Endothelial cell of umbilical vein (primary cell): ENCODE results near the gene PYGO2. TPM values are rescaled to one million over a fixed set of nuclear protein-coding genes. Genes with fewer than 3 reads are reported as not detected.

ENCODE experiments used
- BruUV-seq: library from RNA; stranded (reverse); fragments of 400-500 nt; replicated peaks from 2 replicates; lab custom pipeline; 2021; lab: Mats Ljungman, UMichigan
- CTCF ChIA-PET: fragments of 300-600, 350-600 bp; sonication (Branson Sonifier 250); formaldehyde crosslinking; loops from one replicate; lab custom pipeline; 2021; ENCODE audit warnings: antibody characterized with exemption, inconsistent platforms; lab: Charles Lee
- POLR2A ChIA-PET: fragments of 300-600, 350-600 bp; sonication (Branson Sonifier 250); formaldehyde crosslinking; loops from one replicate; lab custom pipeline; 2021; ENCODE audit warnings: antibody characterized with exemption, inconsistent platforms; lab: Charles Lee
- DNase-seq: peaks from one replicate; pipeline ENCODE4 v3.0.0-alpha.2; 2011; ENCODE audit warnings: low read depth, low spot score
- FAIRE-seq: peaks from 2 replicates; lab custom pipeline; 2011; peaks lifted over from hg19 to GRCh38; lab: Jason Lieb, UNC
- H2AFZ ChIP-seq: 2 replicates; pipeline ENCODE4 v1.6.0; 2012; ENCODE audit warnings: low read depth, low read length, control low read depth, inconsistent platforms
- H3K27ac ChIP-seq: 2 replicates; pipeline ENCODE4 v1.5.1; 2011; ENCODE audit warnings: low read depth, mild to moderate bottlenecking, control low read depth, low read length, moderate library complexity; ENCODE audit not compliant: insufficient read depth
- H3K27me3 ChIP-seq, 2 experiments: 2 replicates each; pipeline versions ENCODE4 v1.6.0 to v1.6.1; 2011; ENCODE audit warnings: low read length in 2 of 2, mixed read lengths in 1 of 2; ENCODE audit not compliant: control insufficient read depth in 2 of 2, insufficient read depth in 2 of 2
- H3K36me3 ChIP-seq, 2 experiments: 2 replicates in 1 of 2; 3 replicates in 1 of 2; pipeline ENCODE4 v1.5.1; 2011; ENCODE audit warnings: low read length in 2 of 2, mild to moderate bottlenecking in 1 of 2, moderate library complexity in 1 of 2; ENCODE audit not compliant: control insufficient read depth in 2 of 2, insufficient read depth in 2 of 2; ENCODE audit errors: extremely low read depth in 1 of 2
- H3K4me1 ChIP-seq: 3 replicates; pipeline ENCODE4 v1.5.1; 2011; ENCODE audit warnings: mild to moderate bottlenecking, low read length; ENCODE audit not compliant: control insufficient read depth, insufficient read depth; ENCODE audit errors: extremely low read depth
- H3K4me2 ChIP-seq: 2 replicates; pipeline ENCODE4 v1.6.1; 2011; ENCODE audit warnings: low read length, control low read depth, mixed read lengths; ENCODE audit not compliant: insufficient read depth
- H3K4me3 ChIP-seq, 3 experiments: fragments of 200-600 bp in 1 of 3; sonication (generic), shearing (Covaris generic) in 1 of 3; replicated peaks in 1 of 3; 2 replicates each; pipeline ENCODE4 v1.5.1; 2011 to 2016; ENCODE audit warnings: control low read depth in 3 of 3, low read length in 3 of 3, mild to moderate bottlenecking in 2 of 3, inconsistent platforms in 1 of 3, low read depth in 1 of 3, moderate library complexity in 1 of 3; ENCODE audit not compliant: insufficient read depth in 1 of 3
- H3K79me2 ChIP-seq: 2 replicates; pipeline ENCODE4 v1.6.0; 2012; ENCODE audit warnings: low read length, inconsistent platforms; ENCODE audit not compliant: control insufficient read depth, insufficient read depth
- H3K9ac ChIP-seq: replicated peaks from 2 replicates; pipeline ENCODE3; 2011; ENCODE audit warnings: low read length, control low read depth; ENCODE audit not compliant: insufficient read depth; ENCODE audit errors: extremely low read depth
- H3K9me1 ChIP-seq: replicated peaks from 3 replicates; pipeline ENCODE4 v1.6.0; 2011; ENCODE audit warnings: mild to moderate bottlenecking, low read length; ENCODE audit not compliant: control insufficient read depth, insufficient read depth; ENCODE audit errors: extremely low read depth
- H3K9me3 ChIP-seq: replicated peaks from 2 replicates; pipeline ENCODE4 v1.5.1; 2012; ENCODE audit warnings: low read length, inconsistent platforms; ENCODE audit not compliant: control insufficient read depth, insufficient read depth
- H4K20me1 ChIP-seq: replicated peaks from 2 replicates; pipeline ENCODE3; 2011; ENCODE audit warnings: mild to moderate bottlenecking, low read length; ENCODE audit not compliant: control insufficient read depth, insufficient read depth; ENCODE audit errors: extremely low read depth
- EZH2 ChIP-seq: IDR thresholded peaks from 2 replicates; pipeline ENCODE4 v1.6.1; 2012; ENCODE audit warnings: borderline replicate concordance, low read depth, mild to moderate bottlenecking, moderate library complexity, low read length, inconsistent platforms; ENCODE audit not compliant: severe bottlenecking
- FOS ChIP-seq: IDR thresholded peaks from 2 replicates; pipeline ENCODE4 v1.6.1; 2011; ENCODE audit warnings: mild to moderate bottlenecking, low read length, moderate library complexity, borderline replicate concordance; ENCODE audit not compliant: insufficient read depth
- JUN ChIP-seq: IDR thresholded peaks from 2 replicates; pipeline ENCODE4 v1.6.1; 2011; ENCODE audit warnings: borderline replicate concordance, low read depth; ENCODE audit not compliant: insufficient read length, insufficient read depth
- POLR2A ChIP-seq: IDR thresholded peaks from 2 replicates; pipeline ENCODE4 v1.6.1; 2012; ENCODE audit warnings: low read depth, mild to moderate bottlenecking, control low read depth, low read length
- POLR2AphosphoS5 ChIP-seq: IDR thresholded peaks from 2 replicates; pipeline ENCODE4 v1.6.1; 2012; ENCODE audit warnings: low read depth, mild to moderate bottlenecking, control low read depth, low read length, moderate library complexity; ENCODE audit not compliant: insufficient read depth
- dilution Hi-C: fragments of 300-500 bp; cut with MboI; formaldehyde crosslinking; loops from one replicate; pipeline ENCODE4 v1.15.0; 2019; ENCODE audit warnings: low sequenced_read_pairs; ENCODE audit not compliant: extremely low pct_ligation_motif_present
- intact Hi-C: fragments of 100-400 bp; cut with micrococcal nuclease; formaldehyde crosslinking; loops from one replicate; pipeline ENCODE4 v1.10.0; 2022
- polyA plus RNA-seq, 4 experiments: library from polyadenylated mRNA; depleted of rRNA in 3 of 4; stranded (reverse) in 3 of 4; unstranded in 1 of 4; fragments of >200 nt; gene quantifications; 2 replicates each; pipeline versions ENCODE4 v1.2.1 to v1.2.3, GENCODE V29; 2011 to 2012; ENCODE audit warnings: missing spikeins in 1 of 4
- total RNA-seq: library from RNA; stranded (reverse); gene quantifications from 2 replicates; pipeline ENCODE4 v1.2.3, GENCODE V29; 2021
- TF ChIP-seq, protein P1 (sequence below), 2 donors: IDR thresholded peaks; 1 replicate in 1 of 2; 2 replicates in 1 of 2; pipeline ENCODE4 v1.5.1; 2011; ENCODE audit warnings: low read length in 2 of 2, mild to moderate bottlenecking in 2 of 2, moderate library complexity in 2 of 2, control low read depth in 1 of 2, inconsistent platforms in 1 of 2, low read depth in 1 of 2; ENCODE audit not compliant: insufficient read depth in 1 of 2; ENCODE audit errors: extremely low read depth in 1 of 2

The PYGO2 gene
- total and polyA plus RNA-seq, 2 donors (not counting 3 experiments of a cell fraction or from before 2014, with no cell fraction given), result 19.3 to 21.5 TPM

GRCh38 chr1:154968731-154969130 is 7.1 kb upstream of the PYGO2 start:
- Histone ChIP-seq H3K4me3 (peak overlapping the region; percentile 64 to 78 (median 70)), H3K36me3 (peaks cover 19 to 31% of the 10 kb centered on the region in 2 experiments), H3K9ac (peak overlapping the region; percentile 57), H3K4me1 (peaks cover 66% of the 10 kb centered on the region), H3K79me2 (peaks cover 58% of the 10 kb centered on the region), H2AFZ (no peak overlapping the region), H3K9me1 (no peaks in the 10 kb centered on the region), H4K20me1 (no peaks in the 10 kb centered on the region), H3K9me3 (no peaks in the 10 kb centered on the region), H3K27ac (peak overlapping the region; percentile 99), H3K4me2 (peak overlapping the region; percentile 80), H3K27me3 (no peaks in the 10 kb centered on the region)
- BruUV-seq, result no TSS peak
- FAIRE-seq (no peak), DNase-seq (no peak)
- dilution Hi-C loops, result no loop called here
- TF ChIP-seq EZH2, result no peak
- TF ChIP-seq, protein P1, sequence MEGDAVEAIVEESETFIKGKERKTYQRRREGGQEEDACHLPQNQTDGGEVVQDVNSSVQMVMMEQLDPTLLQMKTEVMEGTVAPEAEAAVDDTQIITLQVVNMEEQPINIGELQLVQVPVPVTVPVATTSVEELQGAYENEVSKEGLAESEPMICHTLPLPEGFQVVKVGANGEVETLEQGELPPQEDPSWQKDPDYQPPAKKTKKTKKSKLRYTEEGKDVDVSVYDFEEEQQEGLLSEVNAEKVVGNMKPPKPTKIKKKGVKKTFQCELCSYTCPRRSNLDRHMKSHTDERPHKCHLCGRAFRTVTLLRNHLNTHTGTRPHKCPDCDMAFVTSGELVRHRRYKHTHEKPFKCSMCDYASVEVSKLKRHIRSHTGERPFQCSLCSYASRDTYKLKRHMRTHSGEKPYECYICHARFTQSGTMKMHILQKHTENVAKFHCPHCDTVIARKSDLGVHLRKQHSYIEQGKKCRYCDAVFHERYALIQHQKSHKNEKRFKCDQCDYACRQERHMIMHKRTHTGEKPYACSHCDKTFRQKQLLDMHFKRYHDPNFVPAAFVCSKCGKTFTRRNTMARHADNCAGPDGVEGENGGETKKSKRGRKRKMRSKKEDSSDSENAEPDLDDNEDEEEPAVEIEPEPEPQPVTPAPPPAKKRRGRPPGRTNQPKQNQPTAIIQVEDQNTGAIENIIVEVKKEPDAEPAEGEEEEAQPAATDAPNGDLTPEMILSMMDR (IDR thresholded peaks at IDR 0.05; ENCODE audit: extremely low read depth in 1 of 2, insufficient read depth in 1 of 2, low read depth in 1 of 2, low read length in 2 of 2), result no peak
- no peak for TF ChIP-seq FOS
- TF ChIP-seq POLR2A, result no peak
- TF ChIP-seq POLR2AphosphoS5, result no peak
- no peak for TF ChIP-seq JUN
- intact Hi-C loops, result no loop called here
- CTCF ChIA-PET, result interaction anchor here (1.9 to 3.8 kb wide), 3 partner anchors 7 to 82 kb away, joined by 6 to 26 read pairs (median 17); partner anchors contain the start of genes ADAM15 and PYGO2
- POLR2A ChIA-PET, result no interaction called here
